ENCODE measurements around the gene JPT1.

Gene JPT1

GRCh38 chr17:75155191-75155601, 884 bp upstream of the JPT1 start:
- no peak for DNase-seq (ENCODE audit: low read depth)
- no peak overlapping the region for H3K4me3 ChIP-seq (ENCODE audit: control insufficient read depth, low read depth, low read length)
- no peak for TF ChIP-seq CTCF (conservative IDR thresholded peaks at IDR 0.05; ENCODE audit: control insufficient read depth, insufficient read depth, low read depth, low read length)

GRCh38 chr17:75153780-75154194, 525 bp downstream of the JPT1 start:
- H3K4me3 ChIP-seq (ENCODE audit: control insufficient read depth, low read depth, low read length): peak overlapping the region; percentile 91
- TF ChIP-seq CTCF (conservative IDR thresholded peaks at IDR 0.05; ENCODE audit: control insufficient read depth, insufficient read depth, low read depth, low read length): no peak
- no peak for DNase-seq (ENCODE audit: low read depth)

GRCh38 chr17:75152922-75153779, 1.2 kb downstream of the JPT1 start:
- H3K4me3 ChIP-seq (ENCODE audit: control insufficient read depth, low read depth, low read length): peak overlapping the region; percentile 91
- DNase-seq (ENCODE audit: low read depth): peak; percentile 37
- TF ChIP-seq CTCF (conservative IDR thresholded peaks at IDR 0.05; ENCODE audit: control insufficient read depth, insufficient read depth, low read depth, low read length): no peak

GRCh38 chr17:75152523-75152921, 1.8 kb downstream of the JPT1 start:
- DNase-seq (ENCODE audit: low read depth): no peak
- H3K4me3 ChIP-seq (ENCODE audit: control insufficient read depth, low read depth, low read length): peak overlapping the region; percentile 91
- no peak for TF ChIP-seq CTCF (conservative IDR thresholded peaks at IDR 0.05; ENCODE audit: control insufficient read depth, insufficient read depth, low read depth, low read length)

- DNase-seq (ENCODE audit: low read depth): no peak
- TF ChIP-seq CTCF (conservative IDR thresholded peaks at IDR 0.05; ENCODE audit: control insufficient read depth, insufficient read depth, low read depth, low read length): no peak
- no peak overlapping the region for H3K4me3 ChIP-seq (ENCODE audit: control insufficient read depth, low read depth, low read length)
Measured at GRCh38 chr17:75151930-75152329, 2.4 kb downstream of the JPT1 start.

GRCh38 chr17:75147878-75148546, 6.3 kb downstream of the JPT1 start:
- no peak overlapping the region for H3K4me3 ChIP-seq (ENCODE audit: control insufficient read depth, low read depth, low read length)
- DNase-seq (ENCODE audit: low read depth): no peak
- no peak for TF ChIP-seq CTCF (conservative IDR thresholded peaks at IDR 0.05; ENCODE audit: control insufficient read depth, insufficient read depth, low read depth, low read length)

All from fibroblast of mammary gland (primary cell).